Astrocyte (in vitro differentiated cells and primary cell): Measurements from ENCODE around the gene ST3GAL2. TPM values are rescaled to one million over a fixed set of nuclear protein-coding genes. Genes with fewer than 3 reads are reported as not detected.
A peak's percentile ranks its signal among the peaks of the same experiment; 100 is the strongest.

Experiments used
- DNase-seq: peaks from one replicate; pipeline ENCODE4 v3.0.0-alpha.2; 2010; ENCODE audit warnings: low read depth
- FAIRE-seq: peaks from 2 replicates; lab custom pipeline; 2011; peaks lifted over from hg19 to GRCh38; lab: Jason Lieb, UNC
- H2AFZ ChIP-seq: 2 replicates; pipeline ENCODE4 v1.6.0; 2012; ENCODE audit warnings: low read depth, low read length, inconsistent platforms
- H3K27ac ChIP-seq: 2 replicates; pipeline ENCODE4 v1.5.1; 2011; ENCODE audit warnings: low read depth, low read length, inconsistent platforms
- H3K27me3 ChIP-seq: 2 replicates; pipeline ENCODE4 v1.6.0; 2011; ENCODE audit warnings: low read length, inconsistent platforms; ENCODE audit not compliant: insufficient read depth
- H3K36me3 ChIP-seq: 2 replicates; pipeline ENCODE4 v1.5.1; 2011; ENCODE audit warnings: low read length, inconsistent platforms; ENCODE audit not compliant: insufficient read depth
- H3K4me1 ChIP-seq: 2 replicates; pipeline ENCODE4 v1.5.1; 2011; ENCODE audit warnings: low read length, inconsistent platforms; ENCODE audit not compliant: insufficient read depth
- H3K4me2 ChIP-seq: 2 replicates; pipeline ENCODE4 v1.6.0; 2012; ENCODE audit warnings: low read length, inconsistent platforms
- H3K4me3 ChIP-seq: 2 replicates; pipeline ENCODE4 v1.5.1; 2011; ENCODE audit warnings: low read depth, mild to moderate bottlenecking, low read length, inconsistent platforms; ENCODE audit not compliant: insufficient read depth
- H3K79me2 ChIP-seq: 2 replicates; pipeline ENCODE4 v1.6.0; 2012; ENCODE audit warnings: mild to moderate bottlenecking, low read length, inconsistent platforms; ENCODE audit not compliant: insufficient read depth
- H3K9ac ChIP-seq: 2 replicates; pipeline ENCODE4 v1.6.0; 2012; ENCODE audit warnings: mild to moderate bottlenecking, low read length, inconsistent platforms
- H3K9me3 ChIP-seq: 2 replicates; pipeline ENCODE4 v1.5.1; 2012; ENCODE audit warnings: low read depth, mild to moderate bottlenecking, low read length, inconsistent platforms; ENCODE audit not compliant: insufficient read depth
- H4K20me1 ChIP-seq: 2 replicates; pipeline ENCODE4 v1.6.0; 2012; ENCODE audit warnings: low read length, inconsistent platforms; ENCODE audit not compliant: insufficient read depth
- H3K27ac Mint-ChIP-seq: one replicate; pipeline ENCODE4 v1.8.0; 2021; ENCODE audit warnings: mild to moderate bottlenecking, mixed read lengths; ENCODE audit not compliant: unreplicated experiment
- H3K27me3 Mint-ChIP-seq: one replicate; pipeline ENCODE4 v1.8.0; 2021; ENCODE audit warnings: low read depth, mixed read lengths; ENCODE audit not compliant: unreplicated experiment
- H3K36me3 Mint-ChIP-seq: one replicate; pipeline ENCODE4 v1.8.0; 2021; ENCODE audit warnings: low read depth, mixed read lengths; ENCODE audit not compliant: unreplicated experiment
- H3K4me1 Mint-ChIP-seq: one replicate; pipeline ENCODE4 v1.8.0; 2021; ENCODE audit warnings: low read depth, mixed read lengths; ENCODE audit not compliant: unreplicated experiment
- H3K4me3 Mint-ChIP-seq: one replicate; pipeline ENCODE4 v1.8.0; 2021; ENCODE audit warnings: mild to moderate bottlenecking, moderate library complexity, mixed read lengths; ENCODE audit not compliant: unreplicated experiment
- H3K9me3 Mint-ChIP-seq: one replicate; pipeline ENCODE4 v1.8.0; 2021; ENCODE audit warnings: mild to moderate bottlenecking, mixed read lengths; ENCODE audit not compliant: unreplicated experiment
- EZH2 ChIP-seq: IDR thresholded peaks from 2 replicates; pipeline ENCODE4 v1.6.1; 2012; ENCODE audit warnings: mild to moderate bottlenecking, low read length, inconsistent platforms; ENCODE audit not compliant: insufficient read depth
- total RNA-seq: library from RNA; stranded (reverse); gene quantifications from 2 replicates; pipeline ENCODE4 v1.2.1, GENCODE V29; 2021
- TF ChIP-seq, protein P1 (sequence below): IDR thresholded peaks from 2 replicates; pipeline ENCODE4 v1.5.1; 2011; ENCODE audit warnings: low read depth, mild to moderate bottlenecking, inconsistent platforms, low read length, moderate library complexity; ENCODE audit not compliant: insufficient read depth

The ST3GAL2 gene
- total RNA-seq, 1 donor from 2014 or later, result 108 TPM

DNA sequence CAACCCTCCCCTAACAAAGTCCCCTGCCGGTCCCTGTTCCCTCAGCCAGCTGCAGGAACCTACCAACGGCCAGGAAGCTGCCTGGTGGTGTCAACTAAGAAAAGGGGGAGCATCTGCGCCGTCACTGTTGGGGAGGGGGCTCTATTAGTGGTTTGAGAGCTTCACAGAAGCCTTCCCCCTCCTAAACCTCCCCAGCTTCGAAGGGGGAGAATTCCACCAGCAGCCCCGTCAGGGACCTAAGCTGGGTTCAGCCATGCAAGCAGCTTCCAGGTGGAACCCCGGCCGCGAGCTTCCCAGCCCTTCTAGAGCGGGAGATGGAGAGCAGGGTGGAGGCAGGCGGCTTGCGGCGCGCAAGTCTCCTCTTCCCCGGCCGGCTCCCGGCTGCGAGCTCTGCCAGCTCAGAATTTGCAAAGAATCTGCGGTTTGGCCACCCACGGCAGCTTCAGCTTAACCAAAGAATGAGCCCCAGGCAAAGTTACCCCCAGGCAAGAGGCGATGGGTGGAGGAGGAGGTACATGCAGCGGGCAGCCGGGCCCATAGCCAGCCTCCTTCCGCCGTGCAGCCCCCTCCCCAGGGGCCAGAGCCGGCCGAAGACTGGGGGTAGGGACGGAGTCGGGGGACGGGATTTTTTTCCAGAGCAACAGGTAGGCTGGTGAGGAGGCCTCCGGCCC lies 58.5 kb downstream of the ST3GAL2 start:
- Histone ChIP-seq H3K9me3 (no peaks in the 10 kb centered on the region), H2AFZ (peak overlapping the region; percentile 42), H3K9ac (peak overlapping the region; percentile 87), H3K27me3 (no peaks in the 10 kb centered on the region), H3K36me3 (peaks cover 8% of the 10 kb centered on the region), H4K20me1 (peaks cover 7% of the 10 kb centered on the region), H3K79me2 (peaks cover 20% of the 10 kb centered on the region), H3K4me1 (peaks cover 21% of the 10 kb centered on the region), H3K4me3 (peak overlapping the region; percentile 76), H3K27ac (peak overlapping the region; percentile 80), H3K4me2 (peak overlapping the region; percentile 98)
- TF ChIP-seq, protein P1, sequence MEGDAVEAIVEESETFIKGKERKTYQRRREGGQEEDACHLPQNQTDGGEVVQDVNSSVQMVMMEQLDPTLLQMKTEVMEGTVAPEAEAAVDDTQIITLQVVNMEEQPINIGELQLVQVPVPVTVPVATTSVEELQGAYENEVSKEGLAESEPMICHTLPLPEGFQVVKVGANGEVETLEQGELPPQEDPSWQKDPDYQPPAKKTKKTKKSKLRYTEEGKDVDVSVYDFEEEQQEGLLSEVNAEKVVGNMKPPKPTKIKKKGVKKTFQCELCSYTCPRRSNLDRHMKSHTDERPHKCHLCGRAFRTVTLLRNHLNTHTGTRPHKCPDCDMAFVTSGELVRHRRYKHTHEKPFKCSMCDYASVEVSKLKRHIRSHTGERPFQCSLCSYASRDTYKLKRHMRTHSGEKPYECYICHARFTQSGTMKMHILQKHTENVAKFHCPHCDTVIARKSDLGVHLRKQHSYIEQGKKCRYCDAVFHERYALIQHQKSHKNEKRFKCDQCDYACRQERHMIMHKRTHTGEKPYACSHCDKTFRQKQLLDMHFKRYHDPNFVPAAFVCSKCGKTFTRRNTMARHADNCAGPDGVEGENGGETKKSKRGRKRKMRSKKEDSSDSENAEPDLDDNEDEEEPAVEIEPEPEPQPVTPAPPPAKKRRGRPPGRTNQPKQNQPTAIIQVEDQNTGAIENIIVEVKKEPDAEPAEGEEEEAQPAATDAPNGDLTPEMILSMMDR, result no peak
- no peak for TF ChIP-seq EZH2
- H3K27ac Mint-ChIP-seq, result peak overlapping the region; percentile 84
- H3K36me3 Mint-ChIP-seq, result peaks cover 19% of the 10 kb centered on the region
- no peaks in the 10 kb centered on the region for H3K27me3 Mint-ChIP-seq
- peaks cover 8% of the 10 kb centered on the region for H3K4me1 Mint-ChIP-seq
- DNase-seq (peak; percentile 80), FAIRE-seq (no peak)
- H3K4me3 Mint-ChIP-seq, result peak overlapping the region; percentile 82
- H3K9me3 Mint-ChIP-seq, result no peaks in the 10 kb centered on the region

GRCh38 chr16:70378869-70379493 lies 59.9 kb downstream of the ST3GAL2 start:
- no peak overlapping the region for H3K4me2 ChIP-seq
- TF ChIP-seq EZH2, result no peak
- TF ChIP-seq, protein P1, result no peak
- Mint-ChIP-seq H3K9me3 (no peaks in the 10 kb centered on the region), H3K36me3 (peaks cover 15% of the 10 kb centered on the region), H3K4me3 (peak overlapping the region; percentile 82), H3K27ac (peak overlapping the region; percentile 69), H3K27me3 (no peaks in the 10 kb centered on the region), H3K4me1 (peaks cover 8% of the 10 kb centered on the region)
- H3K4me3 ChIP-seq, result no peak overlapping the region
- H3K27ac ChIP-seq, result no peak overlapping the region
- DNase-seq (no peak), FAIRE-seq (no peak)
- peaks cover 21% of the 10 kb centered on the region for H3K4me1 ChIP-seq
- H3K36me3 ChIP-seq, result peaks cover 8% of the 10 kb centered on the region
- H4K20me1 ChIP-seq, result peaks cover 11% of the 10 kb centered on the region
- H3K27me3 ChIP-seq, result no peaks in the 10 kb centered on the region
- H3K9ac ChIP-seq, result no peak overlapping the region
- no peak overlapping the region for H2AFZ ChIP-seq
- H3K9me3 ChIP-seq, result no peaks in the 10 kb centered on the region
- H3K79me2 ChIP-seq, result peaks cover 20% of the 10 kb centered on the region

DNA sequence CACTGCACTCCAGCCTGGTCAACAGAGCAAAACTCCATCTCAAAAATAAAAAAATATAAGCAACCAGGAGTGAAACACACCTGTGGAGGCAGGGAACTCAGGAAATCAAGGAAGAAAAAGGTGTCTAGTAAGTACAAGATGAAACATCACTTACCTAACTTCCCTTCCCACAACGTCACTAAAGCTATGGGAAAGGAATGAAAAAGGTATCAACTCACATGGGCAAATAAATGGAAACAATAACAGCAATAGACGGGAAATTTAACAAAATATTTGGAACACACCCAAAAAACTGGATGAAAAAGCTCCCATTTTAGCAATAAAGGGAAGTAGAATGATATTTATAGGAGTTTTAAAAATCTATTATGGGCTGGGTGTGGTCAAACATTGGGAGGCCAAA lies 61.1 kb downstream of the ST3GAL2 start:
- no peak for TF ChIP-seq EZH2
- TF ChIP-seq, protein P1, result no peak
- Histone ChIP-seq H2AFZ (no peak overlapping the region), H3K9me3 (no peaks in the 10 kb centered on the region), H3K36me3 (peaks cover 13% of the 10 kb centered on the region), H3K79me2 (peaks cover 20% of the 10 kb centered on the region), H3K27me3 (no peaks in the 10 kb centered on the region), H3K4me3 (no peak overlapping the region), H3K9ac (no peak overlapping the region), H3K4me1 (peaks cover 21% of the 10 kb centered on the region), H4K20me1 (peaks cover 11% of the 10 kb centered on the region), H3K27ac (no peak overlapping the region), H3K4me2 (no peak overlapping the region)
- Mint-ChIP-seq H3K27ac (no peak overlapping the region), H3K4me1 (peaks cover 8% of the 10 kb centered on the region), H3K27me3 (no peaks in the 10 kb centered on the region), H3K4me3 (peak overlapping the region; percentile 11), H3K36me3 (peaks cover 9% of the 10 kb centered on the region), H3K9me3 (no peaks in the 10 kb centered on the region)
- FAIRE-seq, result no peak
- DNase-seq, result no peak
